Activated CD8-positive, alpha-beta memory T cell treated with anti-CD3 and anti-CD28 coated beads, Interleukin-2, amount 50 U/mL, for 1 hour (primary cell): ENCODE data around the gene CCT8.
"Not testable (repeated sequence)": the region's sequence is repeated elsewhere in the genome, so short reads cannot be mapped to it uniquely, and the experiment has no call there.

Source experiments
- DNase-seq: peaks from one replicate; pipeline ENCODE4 v3.0.0-alpha.2; 2020; ENCODE audit errors: extremely low read depth

The CCT8 gene

DNA sequence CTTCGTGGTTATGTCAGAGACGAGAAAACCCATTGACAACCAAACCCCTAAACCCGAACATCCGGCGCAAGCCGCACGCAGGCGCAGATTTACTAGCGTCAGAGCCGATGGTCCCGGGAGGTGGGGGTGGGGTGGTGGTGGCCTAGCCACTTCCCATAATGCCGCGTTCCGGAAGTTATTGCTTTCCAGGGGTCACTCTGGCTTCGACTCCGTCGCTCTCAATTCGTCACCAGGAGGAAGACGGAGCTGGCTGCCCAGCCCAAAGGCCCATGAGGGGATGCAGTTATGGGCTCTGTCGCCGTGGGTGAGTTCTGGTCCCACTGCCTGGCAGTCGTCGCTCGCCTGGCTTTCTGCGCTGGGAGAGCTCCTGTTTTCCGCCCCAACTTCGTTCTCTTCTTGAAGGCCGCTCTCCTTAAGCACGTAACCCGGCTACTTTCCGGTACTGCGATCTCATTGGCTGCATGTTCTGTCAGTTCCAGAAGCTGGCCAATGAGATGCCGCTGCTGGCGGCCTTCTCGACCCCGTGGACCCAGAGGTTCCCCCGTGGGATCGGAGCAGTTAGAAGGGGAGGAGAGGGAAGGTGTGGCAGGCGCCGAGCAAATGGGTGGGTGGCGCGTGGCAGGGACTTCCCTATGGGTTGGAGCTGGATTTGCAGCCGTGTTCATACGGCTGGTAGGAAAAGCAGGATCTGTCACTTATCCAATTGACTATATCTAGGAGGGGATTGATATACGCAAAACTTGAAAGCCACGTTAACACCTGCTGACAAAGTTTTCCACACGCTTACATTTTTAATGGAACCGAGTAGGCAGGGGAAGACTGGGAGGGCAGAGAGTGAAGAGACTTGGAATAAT is 48.7 kb downstream of the CCT8 start, which contains the start of gene USP16:
TSS of gene USP16 (plus strand) at position 195 of the 854 bp plus-strand sequence. CDS start 3,246 bp downstream, outside the sequence.
- DNase-seq, result peak; percentile 88

DNA sequence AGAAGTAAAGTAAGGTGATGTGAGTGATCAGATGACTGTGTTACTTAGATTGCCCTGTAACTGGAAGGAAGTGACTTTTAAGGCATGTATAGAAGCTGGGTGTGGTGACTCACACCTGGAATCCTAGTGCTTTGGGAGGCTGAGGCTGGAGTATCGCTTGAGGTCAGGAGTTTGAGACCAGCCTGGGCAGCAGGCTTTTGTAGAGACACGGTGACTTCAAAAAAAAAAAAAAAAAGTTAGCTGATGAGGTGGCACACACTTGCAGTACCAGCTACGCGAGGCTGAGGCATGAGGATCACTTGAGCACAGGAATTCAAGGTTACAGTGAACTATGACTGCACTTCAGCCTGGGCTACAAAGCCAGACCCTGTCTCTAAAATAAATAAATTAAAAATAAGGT is 51.3 kb downstream of the CCT8 start:
- no peak for DNase-seq

- no peak for DNase-seq
These were observed 54.9 kb downstream of the CCT8 start for GRCh38 chr21:29018540-29018939.

- no peak for DNase-seq
These were observed 55.7 kb downstream of the CCT8 start for GRCh38 chr21:29017639-29018237.

DNA sequence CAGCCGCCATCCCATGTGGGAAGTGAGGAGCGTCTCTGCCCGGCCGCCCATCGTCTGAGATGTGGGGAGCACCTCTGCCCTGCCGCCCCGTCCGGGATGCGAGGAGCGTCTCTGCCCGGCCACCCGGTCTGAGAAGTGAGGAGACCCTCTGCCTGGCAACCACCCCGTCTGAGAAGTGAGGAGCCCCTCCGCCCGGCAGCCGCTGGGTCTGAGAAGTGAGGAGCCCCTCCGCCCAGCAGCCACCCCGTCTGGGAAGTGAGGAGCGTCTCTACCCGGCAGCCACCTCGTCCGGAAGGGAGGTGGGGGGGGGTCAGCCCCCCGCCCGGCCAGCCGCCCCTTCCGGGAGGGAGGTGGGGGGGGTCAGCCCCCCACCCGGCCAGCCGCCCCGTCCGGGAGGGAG is 62.2 kb downstream of the CCT8 start:
- not testable (repeated sequence) for DNase-seq

GRCh38 chr21:29008367-29008766 is 65.1 kb downstream of the CCT8 start:
- DNase-seq, result no peak

DNA sequence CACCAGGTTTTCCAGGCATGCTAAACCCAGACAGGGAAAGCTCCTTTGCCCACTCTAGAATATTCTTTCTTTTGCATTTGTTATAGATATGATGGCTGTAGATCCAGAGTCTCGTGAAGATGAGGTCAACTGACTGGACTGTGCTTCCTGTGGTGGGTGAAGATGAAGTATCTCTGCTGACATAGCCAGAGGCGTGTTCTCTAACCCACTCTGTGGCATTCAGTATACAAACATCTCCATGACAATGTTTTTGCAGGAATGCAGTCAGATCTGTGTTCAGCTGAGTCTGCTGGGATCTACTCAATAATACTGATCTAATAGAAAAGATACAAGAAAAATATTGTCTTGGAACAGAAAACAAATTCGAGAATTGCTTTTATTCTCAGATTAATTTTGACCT is 65.6 kb downstream of the CCT8 start:
- DNase-seq, result no peak

- DNase-seq, result no peak
These were observed 66.3 kb downstream of the CCT8 start for GRCh38 chr21:29007135-29007534.
